HUDEP-2 (cell line): ENCODE data around the gene PRR23E.

Source experiments
- DNase-seq, 76 experiments: peaks; one replicate each; lab custom pipeline; 2025; ENCODE audit not compliant: unreplicated experiment in 76 of 76; lab: John Stamatoyannopoulos, UW

PRR23E gene

DNA sequence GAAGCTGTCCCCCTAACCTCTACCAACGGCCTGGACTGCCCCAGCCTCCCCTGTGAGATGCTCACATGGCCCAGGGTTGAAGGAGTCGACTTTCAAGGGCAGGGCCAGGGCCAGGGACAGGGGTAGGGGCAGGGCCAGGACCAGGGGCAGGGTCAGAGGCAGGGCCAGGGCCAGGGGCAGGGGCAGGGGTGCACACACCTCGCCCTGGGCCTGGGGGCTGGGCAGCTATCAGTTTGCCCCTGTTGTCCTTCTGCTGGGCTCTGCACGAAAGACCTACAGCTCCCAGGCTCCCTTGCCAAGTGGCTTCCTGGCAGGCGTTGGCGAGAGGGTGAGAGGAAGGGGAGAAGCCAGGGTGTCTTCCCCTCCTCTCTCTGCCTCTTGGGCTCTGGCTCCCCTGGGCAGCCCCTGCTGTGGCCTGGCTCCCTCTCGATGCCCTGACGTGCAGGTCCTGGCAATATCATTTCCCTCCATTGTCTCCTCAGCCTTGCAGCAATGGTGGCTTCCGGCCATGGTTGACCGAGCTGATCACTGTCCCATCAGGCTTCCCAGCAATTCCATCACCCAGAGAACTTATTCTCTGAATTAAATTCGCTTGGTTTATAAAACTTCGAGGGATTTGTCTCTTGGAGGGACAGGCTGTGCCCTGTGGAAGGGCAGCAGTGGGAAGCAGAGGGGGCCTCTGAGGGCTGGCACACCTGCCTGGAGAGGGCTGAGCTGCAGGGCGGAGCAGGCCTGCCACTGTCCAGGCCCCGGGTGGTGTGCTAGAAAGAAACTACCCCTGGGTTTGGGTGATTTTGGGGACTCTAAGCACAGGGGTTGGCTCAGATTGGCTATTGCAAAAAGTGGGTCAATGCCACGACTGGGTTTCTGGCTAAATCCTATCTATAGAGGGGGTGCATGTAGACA lies 13.9 kb downstream of the PRR23E start:
- no peak for DNase-seq

DNA sequence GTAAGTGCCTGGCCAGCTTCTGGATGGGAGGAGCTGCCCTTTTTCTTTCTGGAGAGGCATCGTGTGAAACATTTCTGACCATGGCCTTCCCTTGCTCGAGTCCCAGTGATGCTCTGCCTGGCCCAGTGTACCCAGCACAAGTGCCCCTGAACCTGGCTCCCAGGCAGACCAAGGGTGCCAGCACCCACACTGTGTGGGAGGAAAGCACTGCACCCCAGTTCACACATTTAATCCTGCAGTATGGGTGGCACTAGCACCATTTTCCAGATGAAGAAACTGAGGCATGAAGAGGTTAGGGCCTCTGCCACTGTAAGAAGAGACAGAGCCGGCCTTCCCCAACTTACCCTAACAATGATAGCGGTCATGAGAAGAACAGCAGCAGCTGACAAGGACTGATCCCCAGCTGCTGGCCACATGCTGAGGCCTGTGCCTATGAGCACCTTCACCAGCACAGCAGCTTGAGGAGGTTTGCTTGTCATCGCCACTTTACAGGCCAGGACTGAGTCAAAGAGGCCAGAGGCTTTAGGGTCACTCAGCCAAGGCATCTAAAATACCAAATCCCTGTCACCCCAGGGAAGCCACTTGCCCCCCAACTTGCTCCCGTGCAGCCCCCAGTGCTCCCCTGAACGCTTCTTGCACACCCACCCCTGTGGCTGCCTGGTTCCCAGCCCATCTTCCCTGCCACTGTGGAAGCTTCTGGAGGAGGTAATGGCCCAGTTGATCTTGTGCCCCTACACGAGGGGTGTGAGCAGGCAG lies 15.0 kb downstream of the PRR23E start:
- no peak for DNase-seq

DNA sequence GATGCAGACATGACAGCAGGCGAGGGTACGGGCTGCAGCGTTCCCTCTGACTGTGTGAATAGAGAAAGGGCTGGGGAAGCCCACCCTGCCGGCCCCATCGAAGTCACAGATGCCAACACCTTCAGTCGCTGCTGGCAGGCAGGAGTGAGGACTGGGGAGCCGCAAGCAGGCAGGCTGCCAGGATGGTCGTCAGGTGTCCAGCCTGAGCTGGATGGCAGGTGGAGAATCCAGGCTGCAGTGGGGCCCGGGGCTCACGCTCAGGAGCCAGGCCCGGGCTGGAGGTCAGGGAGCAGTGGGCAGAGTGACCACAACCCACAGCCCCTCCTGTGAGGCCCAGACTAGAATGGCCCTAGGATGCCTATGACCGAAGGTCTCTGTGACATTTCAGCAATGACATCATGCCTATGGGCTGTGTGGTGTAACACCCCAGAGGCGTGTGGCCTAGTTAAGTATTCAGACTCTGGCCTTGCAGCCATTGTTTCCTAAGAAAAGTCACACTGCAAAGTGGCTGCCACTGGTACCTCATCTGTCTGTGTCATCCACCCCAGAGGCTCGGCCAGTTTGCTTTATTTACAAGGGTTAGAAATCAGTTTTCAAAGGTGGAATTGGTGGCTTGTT lies 15.7 kb downstream of the PRR23E start:
- no peak for DNase-seq

DNA sequence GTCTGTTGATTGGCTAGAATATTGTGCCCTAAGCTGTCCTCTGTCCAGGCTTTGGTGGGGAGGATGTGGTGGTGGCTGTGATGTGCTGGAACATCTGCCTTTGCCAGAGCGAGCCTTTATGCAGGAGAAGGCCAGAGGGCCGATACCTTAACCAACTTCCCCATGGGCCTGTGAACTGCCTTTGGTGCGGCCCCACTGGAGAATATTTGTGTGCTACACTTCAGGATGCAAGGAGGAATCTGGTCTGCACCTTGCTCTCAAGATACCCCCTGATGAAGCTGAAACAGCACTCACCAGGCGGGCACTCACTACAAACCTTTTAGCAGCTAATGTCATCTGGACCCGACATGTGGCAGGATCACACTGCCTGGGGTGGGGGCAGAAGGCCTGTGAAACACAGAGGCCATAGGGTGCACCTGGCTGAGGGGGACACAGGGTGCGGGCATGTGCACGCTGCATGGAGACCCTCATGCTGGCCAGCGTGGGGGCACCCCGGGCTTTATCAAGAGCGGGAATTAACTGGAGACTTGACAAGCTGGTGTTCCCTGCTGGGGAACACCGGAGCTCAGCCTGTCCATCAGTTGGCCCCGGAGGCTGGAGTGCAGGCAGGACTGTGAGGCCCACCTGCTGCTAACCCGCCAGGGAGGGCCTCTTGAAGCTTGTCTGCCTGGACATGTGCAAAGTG lies 16.4 kb downstream of the PRR23E start:
- no peak for DNase-seq

DNA sequence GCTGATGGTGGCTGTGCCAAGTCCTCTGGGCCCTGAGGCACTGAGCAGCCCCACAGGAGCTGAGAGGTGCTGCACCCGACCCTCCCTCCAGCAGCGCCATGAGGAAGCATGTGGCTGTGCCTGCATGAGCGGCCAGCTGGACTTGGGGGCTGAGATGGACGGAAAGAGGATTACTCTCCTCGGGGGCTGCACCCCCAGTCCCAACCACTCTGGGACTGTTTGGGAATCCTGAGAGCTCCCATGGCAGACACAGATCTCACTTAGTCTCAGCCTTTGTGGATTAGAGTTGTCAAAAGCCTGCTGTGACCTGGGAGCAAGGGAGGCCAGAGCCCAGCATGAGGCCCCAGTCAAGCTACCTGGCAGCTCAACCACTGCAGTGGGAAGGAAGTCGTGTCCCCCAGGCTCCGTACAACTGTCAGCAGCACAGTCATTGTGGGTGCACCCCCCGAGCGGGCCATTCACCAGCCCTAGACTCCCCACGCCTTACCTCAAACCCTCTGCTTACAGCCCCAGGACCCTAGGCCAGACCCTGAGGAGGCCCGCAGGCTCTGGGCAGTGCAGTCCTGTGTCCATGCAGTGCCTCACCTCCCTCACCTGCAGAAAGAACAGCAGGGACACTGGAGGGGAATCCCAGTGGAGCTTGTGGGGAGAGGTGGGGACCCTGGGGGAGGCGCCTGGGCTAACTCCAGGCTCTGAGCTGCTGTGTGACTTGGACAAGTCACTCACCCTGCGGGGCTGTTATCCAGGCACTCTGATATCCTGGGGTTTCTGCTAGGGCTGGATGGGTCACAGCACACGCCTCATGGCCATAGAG lies 17.1 kb downstream of the PRR23E start:
- DNase-seq = no peak

DNA sequence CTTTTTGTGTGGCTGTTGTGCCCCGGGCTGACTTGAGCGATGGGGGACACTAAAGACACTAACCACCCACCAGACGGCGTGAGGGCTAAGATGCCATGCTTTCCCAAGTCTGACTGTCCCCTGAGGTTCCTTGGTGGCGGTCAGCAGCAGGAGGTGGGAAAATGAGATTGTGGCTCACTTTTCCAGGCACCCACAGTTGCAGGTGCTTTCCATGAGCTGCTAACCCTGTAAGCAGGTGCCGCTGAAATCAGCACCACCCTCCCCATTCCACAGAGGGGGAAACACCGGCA lies 17.7 kb downstream of the PRR23E start:
- DNase-seq = no peak

DNA sequence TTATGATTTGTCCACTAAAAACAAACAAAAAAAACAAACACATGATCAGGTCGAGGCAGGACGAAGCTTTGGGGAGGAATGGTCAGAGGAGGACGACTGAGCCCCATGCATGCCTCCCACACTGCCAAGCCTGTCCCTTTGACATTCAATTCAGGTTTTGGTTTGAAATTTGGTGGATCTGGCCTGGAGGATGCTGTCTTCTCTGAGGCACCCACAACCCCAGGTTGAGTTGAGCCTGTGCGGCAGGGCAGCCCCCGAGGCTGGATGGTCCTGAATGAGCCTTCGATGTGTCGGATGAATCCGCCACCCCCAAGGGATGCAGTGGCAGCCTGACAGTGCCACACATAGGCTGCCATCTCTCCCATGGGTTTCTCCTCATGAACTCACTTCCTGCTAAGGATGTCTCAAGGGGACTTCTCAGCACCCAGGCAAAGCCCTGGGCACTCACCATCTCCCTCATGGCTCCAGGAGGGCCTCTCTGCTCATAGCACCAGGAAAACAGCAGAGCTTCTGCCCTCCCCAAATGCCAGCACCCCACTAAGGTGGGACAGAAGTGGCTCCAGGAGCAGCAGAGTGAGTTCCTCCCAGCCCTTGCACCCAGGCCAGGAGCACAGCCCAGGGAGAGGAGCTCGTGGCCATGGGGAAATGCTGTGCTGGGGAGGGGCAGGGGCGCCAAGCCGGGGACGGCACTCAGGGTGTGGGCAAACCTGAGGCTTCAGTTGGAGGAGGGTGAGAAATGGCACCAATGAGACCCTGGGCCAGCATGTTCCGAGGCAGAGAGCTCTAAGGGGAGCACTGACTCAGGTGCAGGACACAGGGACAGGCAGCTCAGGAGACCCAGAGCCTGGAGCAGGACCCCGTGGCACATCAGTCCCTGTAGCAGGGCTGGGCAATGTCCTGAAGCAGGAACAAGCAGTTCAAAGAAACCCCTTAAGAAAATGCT lies 18.5 kb downstream of the PRR23E start:
- DNase-seq = no peak

DNA sequence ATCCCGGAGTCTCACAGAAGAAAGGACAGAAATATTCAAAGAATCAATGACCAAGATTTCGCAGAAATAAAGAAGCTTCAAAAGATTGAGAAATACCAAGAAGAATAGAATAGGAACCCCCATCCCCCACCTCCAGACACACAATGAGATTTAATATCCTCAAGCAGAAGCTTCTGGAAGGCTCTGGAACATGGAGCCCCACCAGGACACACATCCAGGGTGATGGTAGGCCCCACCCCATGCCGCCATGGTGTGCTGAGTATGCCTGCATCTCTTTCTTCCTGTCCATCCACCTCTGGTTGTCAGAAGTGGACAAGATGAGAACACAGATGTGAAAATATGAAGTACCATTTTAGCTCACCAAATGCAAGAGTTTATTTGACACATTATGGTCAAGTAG lies 19.3 kb downstream of the PRR23E start:
- DNase-seq = no peak

DNA sequence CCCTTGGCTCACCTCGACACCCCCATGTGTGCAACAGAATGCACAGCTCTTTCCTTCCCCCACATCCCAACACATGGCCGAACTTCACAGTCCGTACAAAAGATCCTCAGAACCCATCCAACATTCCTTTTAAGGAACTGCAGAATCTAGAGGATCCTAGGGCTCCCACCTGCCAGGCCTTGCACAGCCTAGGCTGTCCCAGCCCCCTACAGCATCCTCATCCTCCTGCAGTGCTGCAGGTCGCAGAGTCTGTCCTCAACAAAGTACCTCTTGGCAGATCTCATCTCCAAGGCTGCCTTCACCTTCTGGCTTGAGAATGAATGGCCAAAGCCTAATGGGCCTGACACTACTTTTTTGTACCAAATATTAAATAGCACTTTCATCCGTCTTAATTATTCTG lies 19.8 kb downstream of the PRR23E start:
- no peak for DNase-seq

DNA sequence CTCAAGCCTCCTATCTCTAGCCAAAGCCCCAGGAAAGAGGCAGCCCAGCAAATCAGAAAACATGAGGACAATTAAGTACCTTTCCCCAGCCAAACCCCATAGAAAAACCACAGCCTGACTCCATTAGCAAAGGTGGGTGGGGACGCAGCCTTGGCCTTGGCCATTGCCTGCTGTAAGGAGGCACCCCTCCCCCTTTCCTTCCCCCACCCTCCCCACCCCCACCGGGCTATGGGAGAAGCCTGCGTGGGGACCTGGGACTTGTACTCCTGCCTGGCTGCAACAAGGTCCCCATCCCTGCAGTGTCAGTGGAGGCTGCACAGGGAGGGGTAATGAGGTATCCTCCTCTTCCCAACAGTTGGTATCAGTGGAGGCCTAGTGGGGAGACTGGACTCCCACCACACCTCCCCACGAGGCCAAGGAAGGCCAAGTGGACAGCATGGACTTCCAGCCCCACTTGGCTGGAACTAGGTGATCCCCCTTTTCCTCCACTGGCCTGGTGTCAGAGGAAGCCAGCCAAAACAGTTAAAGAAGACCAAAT lies 20.5 kb downstream of the PRR23E start:
- no peak for DNase-seq

DNA sequence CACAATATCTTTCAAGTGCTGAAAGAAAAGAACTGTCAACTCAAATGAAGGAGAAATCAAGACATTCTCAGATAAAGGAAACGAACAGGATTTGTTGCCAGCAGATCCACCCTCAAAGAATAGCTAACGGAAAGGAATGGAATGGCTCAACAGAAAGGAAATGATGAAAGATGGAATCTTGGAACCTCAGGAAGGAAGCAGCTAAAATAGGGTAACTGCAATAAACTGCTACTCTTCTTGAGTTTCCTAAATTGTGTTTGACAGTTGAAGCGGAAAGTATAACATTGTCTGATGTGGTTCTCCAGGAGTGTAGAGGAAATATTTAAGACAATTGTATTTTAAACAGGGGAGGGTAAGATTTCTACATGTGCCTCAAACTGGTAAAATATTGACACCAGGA lies 22.0 kb downstream of the PRR23E start:
- DNase-seq = no peak

DNA sequence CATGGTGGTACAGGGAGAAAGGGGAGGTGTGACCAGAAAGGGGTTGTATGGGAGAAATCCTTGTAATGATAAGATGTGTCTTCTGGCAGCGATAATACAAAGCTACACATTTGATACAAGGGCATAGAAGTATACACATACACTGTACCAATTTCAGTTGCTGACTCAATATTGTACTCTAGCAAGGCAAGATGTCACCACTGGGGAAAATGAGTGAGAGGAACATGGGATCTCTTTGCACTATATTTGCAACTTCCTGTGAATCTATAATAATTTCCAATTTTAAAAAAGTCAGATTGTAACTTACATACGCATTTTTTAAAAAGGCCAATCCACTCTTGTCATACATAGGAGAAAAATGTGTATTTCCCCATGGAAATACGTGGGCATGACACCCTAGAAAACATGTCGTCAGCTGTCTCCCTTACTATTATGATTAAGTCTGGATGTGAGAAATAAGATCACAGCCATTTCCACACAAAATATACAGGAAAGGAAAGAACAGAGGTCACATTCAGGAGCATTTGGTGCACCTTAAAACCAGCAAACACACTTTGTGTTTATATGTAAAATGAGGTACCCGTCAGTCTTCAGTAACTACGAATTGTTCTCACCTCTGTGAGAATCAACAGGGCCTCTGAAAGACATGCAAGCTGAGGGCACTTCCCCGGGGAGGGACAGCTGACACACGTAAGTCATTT lies 22.9 kb downstream of the PRR23E start:
- no peak for DNase-seq

DNA sequence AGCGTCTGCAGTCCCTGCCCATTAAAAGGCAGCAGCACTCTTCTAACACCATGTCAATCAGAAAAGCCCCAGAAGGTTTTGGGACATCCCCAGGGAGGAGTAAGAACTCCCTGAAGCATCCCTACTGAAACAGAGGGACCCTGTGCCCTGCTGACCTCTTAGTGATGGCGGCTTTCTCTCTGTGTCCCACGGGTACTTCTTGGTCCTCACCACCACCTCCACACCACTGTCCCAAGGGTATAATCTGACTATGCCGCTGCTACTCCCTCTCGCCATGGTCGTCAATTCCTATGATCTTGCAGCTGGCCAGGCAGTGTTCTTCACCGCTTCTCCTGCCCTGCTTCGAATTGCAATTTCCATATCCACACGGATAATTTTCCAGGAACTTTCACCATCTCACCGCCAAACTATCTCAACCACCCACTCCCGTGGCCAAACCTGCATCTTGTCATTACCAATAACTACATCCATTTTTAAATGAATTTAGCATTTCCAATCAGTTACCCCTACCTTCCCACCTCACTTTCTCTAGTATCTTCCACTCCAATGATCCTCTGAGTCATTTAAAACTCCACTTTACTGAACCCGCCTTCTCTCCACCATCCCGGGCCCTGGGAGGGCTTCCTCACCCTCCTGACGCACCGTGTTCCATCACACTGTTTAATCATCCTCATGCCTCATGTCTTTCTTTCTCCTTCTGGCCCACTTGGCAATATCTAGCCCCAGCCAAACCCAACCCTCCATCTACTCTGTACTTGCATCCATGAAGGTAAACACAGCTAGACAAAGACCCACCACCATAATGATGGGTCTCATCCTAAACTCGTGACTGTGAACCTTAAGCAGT lies 23.7 kb downstream of the PRR23E start:
- no peak for DNase-seq

DNA sequence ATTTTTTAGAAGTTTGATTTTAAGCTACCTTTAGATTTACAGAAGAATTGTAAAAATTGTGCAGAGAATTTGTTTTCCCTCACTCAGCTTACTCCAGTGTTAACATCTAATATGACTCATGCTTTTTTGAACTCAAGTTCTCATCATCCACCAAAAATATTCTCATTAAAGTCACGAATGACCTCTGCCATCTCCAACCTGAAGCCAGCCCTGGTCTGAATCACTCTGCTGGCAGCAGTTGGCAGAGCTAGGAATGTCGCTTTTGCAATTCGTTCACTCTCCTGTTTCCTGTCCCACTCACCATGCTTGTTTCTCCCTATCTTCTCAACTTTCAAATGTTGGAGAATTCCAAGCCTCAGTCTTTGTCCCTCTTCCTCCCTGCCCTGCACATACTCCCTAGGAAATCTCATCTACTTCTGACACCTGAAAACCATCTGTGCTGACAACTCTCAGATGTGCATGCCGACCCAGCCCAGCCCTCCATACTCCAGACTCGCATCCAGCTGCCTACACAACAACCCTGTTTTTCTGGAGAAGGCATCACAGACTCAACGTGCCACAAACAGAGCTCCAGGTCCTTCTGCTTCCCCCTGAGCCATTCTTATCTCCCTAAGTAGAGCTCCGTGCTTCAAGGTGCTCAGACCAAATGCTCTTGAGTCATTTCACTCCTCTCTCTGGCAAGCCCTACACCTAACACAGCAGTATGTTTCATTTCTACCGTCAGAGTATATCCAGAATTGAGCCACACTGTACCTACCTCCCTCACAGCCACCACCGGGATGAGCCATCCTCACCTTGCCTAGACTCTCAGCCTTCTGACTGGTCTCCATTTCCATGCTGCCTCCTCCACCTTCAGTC lies 24.9 kb downstream of the PRR23E start:
- DNase-seq = no peak

DNA sequence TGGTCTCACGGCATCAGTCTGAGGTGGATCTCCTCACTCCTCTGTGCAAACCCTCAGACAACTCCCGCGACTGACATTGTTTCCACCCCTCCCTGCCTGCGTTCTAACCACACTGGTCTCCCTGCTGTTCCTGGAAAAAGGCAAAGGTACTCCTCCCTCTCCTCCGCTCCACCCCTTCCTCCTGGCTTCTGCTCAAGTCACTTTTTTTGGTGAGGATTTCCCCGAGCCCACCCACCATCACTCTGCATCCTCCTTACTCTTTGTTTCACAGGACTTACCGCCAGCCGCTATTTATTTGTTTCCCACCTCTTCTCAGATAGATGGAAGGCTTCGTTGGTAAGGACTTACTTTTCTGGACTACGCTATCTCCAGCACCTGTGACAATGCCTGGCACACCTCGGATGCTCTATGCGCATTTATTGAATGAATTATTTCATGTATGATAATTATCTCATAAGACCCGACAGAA lies 25.6 kb downstream of the PRR23E start:
- no peak for DNase-seq

DNA sequence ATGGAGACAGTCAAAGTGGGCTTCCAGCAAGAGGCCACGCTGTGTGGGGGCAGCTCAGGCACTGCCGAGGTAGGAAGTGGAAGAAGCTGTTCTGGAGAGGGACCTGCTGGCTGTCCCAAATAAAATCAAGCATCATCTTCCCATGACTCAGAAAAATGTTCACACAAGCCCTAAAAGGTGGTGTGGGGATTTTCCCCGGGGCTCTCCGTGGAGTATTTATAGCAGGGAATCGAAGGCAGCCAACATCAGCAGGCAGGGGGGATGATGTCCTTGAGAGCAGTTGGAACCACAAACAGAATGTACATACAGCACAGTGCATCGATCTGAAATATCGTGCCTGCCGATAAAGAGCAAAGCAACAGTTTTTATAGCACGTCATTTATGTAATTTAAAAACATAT lies 27.6 kb downstream of the PRR23E start:
- no peak for DNase-seq

DNA sequence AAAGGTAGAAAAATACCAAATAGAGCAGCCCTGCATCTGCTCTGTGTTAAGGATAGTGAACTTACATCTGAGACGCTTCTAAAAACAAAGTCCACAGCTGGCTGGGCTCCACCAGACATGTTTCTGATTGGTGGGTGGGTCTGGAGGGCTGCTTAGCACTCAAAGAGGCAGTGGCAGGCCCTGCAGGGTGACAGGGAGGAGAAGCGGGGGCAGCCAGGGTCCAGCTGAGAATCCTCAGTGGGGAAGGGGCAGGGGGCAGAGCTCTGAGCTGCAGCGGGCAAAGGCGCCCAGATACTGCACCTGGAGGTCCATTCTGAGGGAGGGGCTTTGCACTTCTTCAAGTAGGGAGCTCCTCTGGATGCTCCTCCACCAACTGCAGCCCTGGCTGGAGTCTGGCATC lies 28.1 kb downstream of the PRR23E start:
- no peak for DNase-seq
